Stimulated activated naive CD8-positive, alpha-beta T cell treated with anti-CD3 and anti-CD28 coated beads, Interleukin-15, amount 100 ng/mL, for 72 hours (primary cell): ENCODE results near the gene ALOX12B.
"Not testable (repeated sequence)": the region's sequence is repeated elsewhere in the genome, so short reads cannot be mapped to it uniquely, and the experiment has no call there.

Experiments used
- ATAC-seq: fragments of 150-1000 bp; cut with Tn5 transposase; 2 replicates; pipeline ENCODE4 v1.10.0; 2021; ENCODE audit warnings: mild to moderate bottlenecking, moderate library complexity
- DNase-seq, 2 donors: peaks; one replicate each; pipeline ENCODE4 v3.0.0; 2021 to 2022
- H3K27ac Mint-ChIP-seq, 2 donors: one replicate each; pipeline ENCODE4 v1.8.0; 2022; ENCODE audit warnings: mild to moderate bottlenecking in 2 of 2, mixed read lengths in 2 of 2, moderate library complexity in 2 of 2
- H3K27me3 Mint-ChIP-seq: one replicate; pipeline ENCODE4 v1.8.0; 2022; ENCODE audit warnings: mixed read lengths
- H3K4me1 Mint-ChIP-seq: one replicate; pipeline ENCODE4 v1.8.0; 2022; ENCODE audit warnings: mild to moderate bottlenecking, mixed read lengths
- H3K4me3 Mint-ChIP-seq, 2 donors: one replicate each; pipeline ENCODE4 v1.8.0; 2022; ENCODE audit warnings: mild to moderate bottlenecking in 2 of 2, mixed read lengths in 2 of 2, moderate library complexity in 1 of 2
- H3K9me3 Mint-ChIP-seq, 2 donors: one replicate each; pipeline ENCODE4 v1.8.0; 2022; ENCODE audit warnings: mixed read lengths in 2 of 2

ALOX12B gene

GRCh38 chr17:8079291-8080207 is 8.0 kb downstream of the ALOX12B start:
- Mint-ChIP-seq H3K9me3 (no peaks in the 10 kb centered on the region), H3K27ac (peak overlapping the region in 1 of 2 donors; percentile 70), H3K27me3 (peaks cover 18% of the 10 kb centered on the region), H3K4me1 (peaks cover 26% of the 10 kb centered on the region), H3K4me3 (peak overlapping the region; percentile 95 to 97)
- peak; percentile 94 for ATAC-seq
- peak; percentile 86 to 88 for DNase-seq

- H3K27ac Mint-ChIP-seq, ATAC-seq, H3K4me3 Mint-ChIP-seq, H3K9me3 Mint-ChIP-seq, DNase-seq: not testable (repeated sequence)
- Mint-ChIP-seq H3K4me1 (peaks cover 42% of the 10 kb centered on the region), H3K27me3 (peaks cover 34% of the 10 kb centered on the region)
These were observed 9.6 kb downstream of the ALOX12B start for GRCh38 chr17:8077939-8078338.

- Mint-ChIP-seq H3K27ac (no peak overlapping the region), H3K9me3 (no peaks in the 10 kb centered on the region), H3K4me1 (peaks cover 54% of the 10 kb centered on the region), H3K4me3 (no peak overlapping the region), H3K27me3 (peaks cover 47% of the 10 kb centered on the region)
- ATAC-seq (no peak), DNase-seq (no peak)
These were observed 10.8 kb downstream of the ALOX12B start for GRCh38 chr17:8076502-8077266.

- Mint-ChIP-seq H3K27ac (peak overlapping the region in 1 of 2 donors; percentile 75), H3K4me1 (peaks cover 49% of the 10 kb centered on the region), H3K27me3 (peaks cover 56% of the 10 kb centered on the region), H3K4me3 (no peak overlapping the region), H3K9me3 (no peaks in the 10 kb centered on the region)
- DNase-seq = no peak
- no peak for ATAC-seq
These were observed 11.8 kb downstream of the ALOX12B start for GRCh38 chr17:8075574-8076342.

- ATAC-seq = no peak
- H3K27me3 Mint-ChIP-seq = peaks cover 63% of the 10 kb centered on the region
- no peak overlapping the region for H3K4me3 Mint-ChIP-seq
- H3K4me1 Mint-ChIP-seq = peaks cover 42% of the 10 kb centered on the region
- no peaks in the 10 kb centered on the region for H3K9me3 Mint-ChIP-seq
- no peak for DNase-seq
- H3K27ac Mint-ChIP-seq = no peak overlapping the region
These were observed 12.4 kb downstream of the ALOX12B start for GRCh38 chr17:8075081-8075480.

- DNase-seq = no peak
- H3K27me3 Mint-ChIP-seq = peaks cover 63% of the 10 kb centered on the region
- no peaks in the 10 kb centered on the region for H3K9me3 Mint-ChIP-seq
- no peak for ATAC-seq
- H3K27ac Mint-ChIP-seq = no peak overlapping the region
- peaks cover 38% of the 10 kb centered on the region for H3K4me1 Mint-ChIP-seq
- peak overlapping the region in 1 of 2 donors; percentile 74 for H3K4me3 Mint-ChIP-seq
These were observed 13.0 kb downstream of the ALOX12B start for GRCh38 chr17:8074554-8074953.

GRCh38 chr17:8073627-8074484 is 13.7 kb downstream of the ALOX12B start:
- DNase-seq = peak; percentile 81 to 84
- H3K9me3 Mint-ChIP-seq = no peaks in the 10 kb centered on the region
- peak overlapping the region; percentile 74 to 83 for H3K4me3 Mint-ChIP-seq
- peak overlapping the region; percentile 21 to 57 for H3K27ac Mint-ChIP-seq
- peaks cover 38% of the 10 kb centered on the region for H3K4me1 Mint-ChIP-seq
- ATAC-seq = peak; percentile 89
- peaks cover 69% of the 10 kb centered on the region for H3K27me3 Mint-ChIP-seq

GRCh38 chr17:8072729-8073461 is 14.6 kb downstream of the ALOX12B start:
- Mint-ChIP-seq H3K9me3 (no peaks in the 10 kb centered on the region), H3K4me3 (peak overlapping the region; percentile 74 to 83), H3K4me1 (peaks cover 38% of the 10 kb centered on the region), H3K27ac (peak overlapping the region in 1 of 2 donors; percentile 48), H3K27me3 (peaks cover 76% of the 10 kb centered on the region)
- DNase-seq = peak; percentile 30 to 32
- peak; percentile 47 for ATAC-seq

- ATAC-seq = peak; percentile 13
- peak overlapping the region in 1 of 2 donors; percentile 4 for H3K27ac Mint-ChIP-seq
- DNase-seq = no peak
- peaks cover 38% of the 10 kb centered on the region for H3K4me1 Mint-ChIP-seq
- no peaks in the 10 kb centered on the region for H3K9me3 Mint-ChIP-seq
- H3K27me3 Mint-ChIP-seq = peaks cover 76% of the 10 kb centered on the region
- H3K4me3 Mint-ChIP-seq = peak overlapping the region; percentile 70 to 74
These were observed 15.2 kb downstream of the ALOX12B start for GRCh38 chr17:8072341-8072728.

GRCh38 chr17:8071496-8071895 is 16.0 kb downstream of the ALOX12B start:
- Mint-ChIP-seq H3K4me3 (no peak overlapping the region), H3K27me3 (peaks cover 76% of the 10 kb centered on the region), H3K4me1 (peaks cover 33% of the 10 kb centered on the region), H3K27ac (no peak overlapping the region), H3K9me3 (no peaks in the 10 kb centered on the region)
- ATAC-seq = no peak
- no peak for DNase-seq

- H3K4me3 Mint-ChIP-seq = no peak overlapping the region
- no peaks in the 10 kb centered on the region for H3K9me3 Mint-ChIP-seq
- ATAC-seq (no peak), DNase-seq (no peak)
- H3K4me1 Mint-ChIP-seq = peaks cover 28% of the 10 kb centered on the region
- peaks cover 67% of the 10 kb centered on the region for H3K27me3 Mint-ChIP-seq
- no peak overlapping the region for H3K27ac Mint-ChIP-seq
These were observed 18.0 kb downstream of the ALOX12B start for GRCh38 chr17:8069587-8069860.

GRCh38 chr17:8068736-8069586 is 18.6 kb downstream of the ALOX12B start:
- no peak for ATAC-seq
- Mint-ChIP-seq H3K27me3 (peaks cover 67% of the 10 kb centered on the region), H3K4me3 (no peak overlapping the region), H3K9me3 (no peaks in the 10 kb centered on the region), H3K27ac (no peak overlapping the region), H3K4me1 (peaks cover 22% of the 10 kb centered on the region)
- DNase-seq = no peak

GRCh38 chr17:8067806-8068205 is 19.7 kb downstream of the ALOX12B start:
- Mint-ChIP-seq H3K9me3 (no peaks in the 10 kb centered on the region), H3K4me3 (no peak overlapping the region), H3K27ac (no peak overlapping the region), H3K27me3 (peaks cover 65% of the 10 kb centered on the region), H3K4me1 (peaks cover 11% of the 10 kb centered on the region)
- DNase-seq (no peak), ATAC-seq (no peak)
